ENCODE results near the gene BORCS8.

- TF ChIP-seq POLR2A (IDR thresholded peaks at IDR 0.05) (peak; percentile 44 to 80), CTCF (IDR thresholded peaks at IDR 0.05) (peak in 1 of 6 experiments; percentile 1)
These were observed at the start of gene BORCS8, which contains the start of gene RFXANK for GRCh38 chr19:19192078-19192882.

Measured in Peyer's patch (tissue), 4 donors.